ENCODE measurements around the gene ACAD10. TPM values are rescaled to one million over a fixed set of nuclear protein-coding genes. Genes with fewer than 3 reads are reported as not detected.

The ACAD10 gene
- total and polyA plus RNA-seq, 10 of the 15 experiments (the other 5 are each of a cell fraction or from before 2014, with no cell fraction given): 2.9 to 21.9 (median 17.5) TPM

DNA sequence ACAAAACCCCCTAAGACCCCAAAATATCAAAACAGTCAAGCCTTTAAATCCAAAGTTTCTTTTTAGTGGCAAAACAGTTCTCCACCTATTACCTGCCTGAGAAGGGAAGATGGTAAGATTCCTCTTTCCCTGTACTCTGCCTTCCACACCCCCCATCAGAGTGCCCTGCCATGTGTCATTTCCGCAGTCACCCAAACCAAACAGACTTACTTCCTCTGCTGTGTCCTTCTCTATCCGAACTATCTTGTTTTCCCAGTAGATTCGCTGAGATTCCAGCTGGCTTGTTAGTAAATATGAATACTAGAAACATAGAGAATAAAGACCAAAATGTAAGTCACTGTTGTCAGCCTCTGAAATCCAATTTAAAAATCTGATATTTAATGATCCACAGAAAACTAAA lies 30.5 kb upstream of the ACAD10 start (continued):
- TF ChIP-seq, protein P1, sequence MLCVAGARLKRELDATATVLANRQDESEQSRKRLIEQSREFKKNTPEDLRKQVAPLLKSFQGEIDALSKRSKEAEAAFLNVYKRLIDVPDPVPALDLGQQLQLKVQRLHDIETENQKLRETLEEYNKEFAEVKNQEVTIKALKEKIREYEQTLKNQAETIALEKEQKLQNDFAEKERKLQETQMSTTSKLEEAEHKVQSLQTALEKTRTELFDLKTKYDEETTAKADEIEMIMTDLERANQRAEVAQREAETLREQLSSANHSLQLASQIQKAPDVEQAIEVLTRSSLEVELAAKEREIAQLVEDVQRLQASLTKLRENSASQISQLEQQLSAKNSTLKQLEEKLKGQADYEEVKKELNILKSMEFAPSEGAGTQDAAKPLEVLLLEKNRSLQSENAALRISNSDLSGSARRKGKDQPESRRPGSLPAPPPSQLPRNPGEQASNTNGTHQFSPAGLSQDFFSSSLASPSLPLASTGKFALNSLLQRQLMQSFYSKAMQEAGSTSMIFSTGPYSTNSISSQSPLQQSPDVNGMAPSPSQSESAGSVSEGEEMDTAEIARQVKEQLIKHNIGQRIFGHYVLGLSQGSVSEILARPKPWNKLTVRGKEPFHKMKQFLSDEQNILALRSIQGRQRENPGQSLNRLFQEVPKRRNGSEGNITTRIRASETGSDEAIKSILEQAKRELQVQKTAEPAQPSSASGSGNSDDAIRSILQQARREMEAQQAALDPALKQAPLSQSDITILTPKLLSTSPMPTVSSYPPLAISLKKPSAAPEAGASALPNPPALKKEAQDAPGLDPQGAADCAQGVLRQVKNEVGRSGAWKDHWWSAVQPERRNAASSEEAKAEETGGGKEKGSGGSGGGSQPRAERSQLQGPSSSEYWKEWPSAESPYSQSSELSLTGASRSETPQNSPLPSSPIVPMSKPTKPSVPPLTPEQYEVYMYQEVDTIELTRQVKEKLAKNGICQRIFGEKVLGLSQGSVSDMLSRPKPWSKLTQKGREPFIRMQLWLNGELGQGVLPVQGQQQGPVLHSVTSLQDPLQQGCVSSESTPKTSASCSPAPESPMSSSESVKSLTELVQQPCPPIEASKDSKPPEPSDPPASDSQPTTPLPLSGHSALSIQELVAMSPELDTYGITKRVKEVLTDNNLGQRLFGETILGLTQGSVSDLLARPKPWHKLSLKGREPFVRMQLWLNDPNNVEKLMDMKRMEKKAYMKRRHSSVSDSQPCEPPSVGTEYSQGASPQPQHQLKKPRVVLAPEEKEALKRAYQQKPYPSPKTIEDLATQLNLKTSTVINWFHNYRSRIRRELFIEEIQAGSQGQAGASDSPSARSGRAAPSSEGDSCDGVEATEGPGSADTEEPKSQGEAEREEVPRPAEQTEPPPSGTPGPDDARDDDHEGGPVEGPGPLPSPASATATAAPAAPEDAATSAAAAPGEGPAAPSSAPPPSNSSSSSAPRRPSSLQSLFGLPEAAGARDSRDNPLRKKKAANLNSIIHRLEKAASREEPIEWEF (IDR thresholded peaks at IDR 0.05; ENCODE audit: insufficient replicate concordance, low read depth, low read length): no peak
- TF ChIP-seq TCF7 (IDR thresholded peaks at IDR 0.05; ENCODE audit: borderline replicate concordance): no peak

DNA sequence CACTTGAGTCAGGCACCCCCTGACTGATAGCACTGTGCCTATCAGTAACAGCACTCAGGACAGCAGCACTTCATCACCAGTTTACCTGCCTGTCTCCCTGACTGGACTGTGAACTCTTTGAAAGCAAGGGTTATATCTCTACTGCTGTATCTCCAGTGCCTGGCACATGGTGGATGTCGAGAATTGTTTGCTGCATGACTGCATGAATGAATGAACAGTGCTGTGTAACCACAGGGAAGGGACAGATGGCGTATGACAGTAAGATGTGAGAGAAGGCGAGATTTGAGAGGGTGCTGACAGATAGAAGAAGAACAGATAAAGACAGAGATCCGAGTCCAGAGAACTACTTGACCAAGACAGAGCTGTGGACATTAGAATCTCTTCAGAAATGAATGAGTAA lies 29.8 kb upstream of the ACAD10 start:
- in situ Hi-C loops (cut with MboI): no loop called here
- Histone ChIP-seq H3K9me3 (replicated peaks; ENCODE audit: control insufficient read depth, insufficient read depth, low read length) (no peaks in the 10 kb centered on the region), H3K4me1 (ENCODE audit: control insufficient read depth, insufficient read depth, low read length) (no peaks in the 10 kb centered on the region), H4K20me1 (ENCODE audit: control insufficient read depth, insufficient read depth) (no peaks in the 10 kb centered on the region), H2AFZ (ENCODE audit: control insufficient read depth, low read depth, low read length) (no peak overlapping the region), H3K79me2 (ENCODE audit: control insufficient read depth, insufficient read depth, low read length) (no peaks in the 10 kb centered on the region), H3K27me3 (replicated peaks in 1 of 2; ENCODE audit: control insufficient read depth in 2 of 2, insufficient read depth in 2 of 2, low read length in 1 of 2) (no peaks in the 10 kb centered on the region), H3K4me2 (ENCODE audit: control insufficient read depth, insufficient read depth) (no peak overlapping the region), H3K9ac (ENCODE audit: control insufficient read depth, insufficient read depth, low read length) (no peak overlapping the region), H3K4me3 (no peak overlapping the region), H3K27ac (ENCODE audit: control insufficient read depth, insufficient read depth) (no peak overlapping the region), H3K36me3 (ENCODE audit: control insufficient read depth in 2 of 2, insufficient read depth in 2 of 2, low read length in 1 of 2) (peaks cover 3 to 24% of the 10 kb centered on the region in 2 experiments)
- FAIRE-seq (no peak), ATAC-seq (no peak), DNase-seq (ENCODE audit: low read depth, low spot score) (no peak)
- RAD21 ChIA-PET (ENCODE audit: unreplicated experiment): no interaction called here
- no TSS peak for BruUV-seq (replicated peaks)
- SMC1A ChIA-PET (ENCODE audit: uncharacterized antibody, unreplicated experiment): no interaction called here
- 97% methylated on average over 4 of the region's 4 CpGs for WGBS (ENCODE audit: insufficient coverage, insufficient replicate concordance, low lambda C conversion rate, missing lambda C conversion rate)
- intact Hi-C loops (cut with micrococcal nuclease; ENCODE audit: unreplicated experiment): no loop called here
- POLR2A ChIA-PET: no interaction called here
- CTCF ChIA-PET: no interaction called here
- TF ChIP-seq TCF12 (IDR thresholded peaks at IDR 0.05; ENCODE audit: low read depth, low read length) (no peak), TBL1XR1 (IDR thresholded peaks at IDR 0.05; ENCODE audit: low read depth, low read length) (no peak), KDM1A (IDR thresholded peaks at IDR 0.05; ENCODE audit: borderline replicate concordance) (no peak)
- TF ChIP-seq, protein P2, sequence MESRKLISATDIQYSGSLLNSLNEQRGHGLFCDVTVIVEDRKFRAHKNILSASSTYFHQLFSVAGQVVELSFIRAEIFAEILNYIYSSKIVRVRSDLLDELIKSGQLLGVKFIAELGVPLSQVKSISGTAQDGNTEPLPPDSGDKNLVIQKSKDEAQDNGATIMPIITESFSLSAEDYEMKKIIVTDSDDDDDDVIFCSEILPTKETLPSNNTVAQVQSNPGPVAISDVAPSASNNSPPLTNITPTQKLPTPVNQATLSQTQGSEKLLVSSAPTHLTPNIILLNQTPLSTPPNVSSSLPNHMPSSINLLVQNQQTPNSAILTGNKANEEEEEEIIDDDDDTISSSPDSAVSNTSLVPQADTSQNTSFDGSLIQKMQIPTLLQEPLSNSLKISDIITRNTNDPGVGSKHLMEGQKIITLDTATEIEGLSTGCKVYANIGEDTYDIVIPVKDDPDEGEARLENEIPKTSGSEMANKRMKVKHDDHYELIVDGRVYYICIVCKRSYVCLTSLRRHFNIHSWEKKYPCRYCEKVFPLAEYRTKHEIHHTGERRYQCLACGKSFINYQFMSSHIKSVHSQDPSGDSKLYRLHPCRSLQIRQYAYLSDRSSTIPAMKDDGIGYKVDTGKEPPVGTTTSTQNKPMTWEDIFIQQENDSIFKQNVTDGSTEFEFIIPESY (IDR thresholded peaks at IDR 0.05): no peak
